Peyer's patch (tissue), 4 donors: ENCODE data around the gene NUDCD3. TPM values are rescaled to one million over a fixed set of nuclear protein-coding genes. Genes with fewer than 3 reads are reported as not detected.

Experiments used
- DNase-seq, 3 donors: peaks; one replicate each; pipeline ENCODE4 v3.0.0-alpha.2; 2017 to 2019
- H3K27ac ChIP-seq, 4 donors: fragments of 200-600 bp; sonication (generic); one replicate each; pipeline ENCODE4 v1.5.1; 2016 to 2019
- H3K27me3 ChIP-seq, 2 donors: fragments of 200-600 bp; sonication (generic); one replicate each; pipeline ENCODE4 v1.5.1; 2019
- H3K36me3 ChIP-seq, 3 donors: fragments of 200-600 bp; sonication (generic); one replicate each; pipeline ENCODE4 v1.5.1; 2016 to 2019
- H3K4me1 ChIP-seq, 4 donors: fragments of 200-600 bp; sonication (generic); one replicate each; pipeline ENCODE4 v1.5.1; 2016 to 2019
- H3K4me3 ChIP-seq, 4 donors: fragments of 200-600 bp; sonication (generic); 1 replicate in 3 of 4; 2 replicates in 1 of 4; pipeline ENCODE4 v1.5.1; 2016 to 2019; ENCODE audit warnings: mild to moderate bottlenecking in 1 of 4
- H3K9me3 ChIP-seq, 4 donors: fragments of 200-600 bp; sonication (generic); one replicate each; pipeline ENCODE4 v1.5.1; 2016 to 2019; ENCODE audit warnings: mild to moderate bottlenecking in 1 of 4
- CTCF ChIP-seq, 6 experiments: fragments of 450-650 bp in 4 of 6; fragments of 200-600 bp in 2 of 6; sonication (generic) in 1 of 6; IDR thresholded peaks; one replicate each; pipeline ENCODE4 v1.5.1; 2017 to 2019; ENCODE audit warnings: antibody characterized with exemption in 6 of 6, mild to moderate bottlenecking in 3 of 6, moderate library complexity in 1 of 6
- POLR2A ChIP-seq, 2 donors: fragments of 450-650 bp; IDR thresholded peaks; one replicate each; pipeline ENCODE4 v1.5.1; 2017; ENCODE audit warnings: antibody characterized with exemption in 2 of 2, mild to moderate bottlenecking in 2 of 2, moderate library complexity in 2 of 2
- total RNA-seq, 4 donors: library from RNA; depleted of rRNA; stranded (reverse); fragments of >200 nt; gene quantifications; one replicate each; pipeline ENCODE4 v1.1.0, GENCODE V29; 2016

Gene NUDCD3
- total RNA-seq, 4 donors from 2014 or later, result 32.9 to 61.9 (median 44.1) TPM

GRCh38 chr7:44537442-44537841, 47.0 kb upstream of the NUDCD3 start:
- Histone ChIP-seq H3K4me1 (peaks cover 0 to 4% (median 0%) of the 10 kb centered on the region in 4 donors), H3K27ac (no peak overlapping the region), H3K4me3 (no peak overlapping the region), H3K9me3 (no peaks in the 10 kb centered on the region), H3K36me3 (no peaks in the 10 kb centered on the region), H3K27me3 (no peaks in the 10 kb centered on the region)
- TF ChIP-seq POLR2A (IDR thresholded peaks at IDR 0.05), result no peak
- TF ChIP-seq CTCF (IDR thresholded peaks at IDR 0.05), result no peak
- no peak for DNase-seq

GRCh38 chr7:44536090-44536489, 45.6 kb upstream of the NUDCD3 start:
- peaks cover 0 to 4% (median 0%) of the 10 kb centered on the region in 4 donors for H3K4me1 ChIP-seq
- no peak for DNase-seq
- H3K4me3 ChIP-seq, result no peak overlapping the region
- no peaks in the 10 kb centered on the region for H3K36me3 ChIP-seq
- no peaks in the 10 kb centered on the region for H3K9me3 ChIP-seq
- H3K27me3 ChIP-seq, result no peaks in the 10 kb centered on the region
- no peak for TF ChIP-seq CTCF (IDR thresholded peaks at IDR 0.05)
- no peak for TF ChIP-seq POLR2A (IDR thresholded peaks at IDR 0.05)
- H3K27ac ChIP-seq, result no peak overlapping the region

- Histone ChIP-seq H3K9me3 (no peaks in the 10 kb centered on the region), H3K27me3 (no peaks in the 10 kb centered on the region), H3K36me3 (no peaks in the 10 kb centered on the region), H3K27ac (no peak overlapping the region), H3K4me3 (no peak overlapping the region), H3K4me1 (peaks cover 0 to 4% (median 0%) of the 10 kb centered on the region in 4 donors)
- DNase-seq, result no peak
- no peak for TF ChIP-seq POLR2A (IDR thresholded peaks at IDR 0.05)
- no peak for TF ChIP-seq CTCF (IDR thresholded peaks at IDR 0.05)
Observed at GRCh38 chr7:44535348-44536064, 45.0 kb upstream of the NUDCD3 start.

- Histone ChIP-seq H3K4me3 (no peak overlapping the region), H3K36me3 (no peaks in the 10 kb centered on the region), H3K27me3 (no peaks in the 10 kb centered on the region), H3K27ac (no peak overlapping the region), H3K9me3 (no peaks in the 10 kb centered on the region), H3K4me1 (peaks cover 0 to 4% (median 0%) of the 10 kb centered on the region in 4 donors)
- TF ChIP-seq POLR2A (IDR thresholded peaks at IDR 0.05) (no peak), CTCF (IDR thresholded peaks at IDR 0.05) (peak in 4 of 6 experiments; percentile 35 to 49 (median 40))
- DNase-seq, result peak in 2 of 3 donors; percentile 51 to 65
Observed at GRCh38 chr7:44534501-44534900, 44.0 kb upstream of the NUDCD3 start.

- TF ChIP-seq POLR2A (IDR thresholded peaks at IDR 0.05) (no peak), CTCF (IDR thresholded peaks at IDR 0.05) (no peak)
- Histone ChIP-seq H3K4me1 (peaks cover 0 to 4% (median 0%) of the 10 kb centered on the region in 4 donors), H3K4me3 (no peak overlapping the region), H3K9me3 (no peaks in the 10 kb centered on the region), H3K27me3 (no peaks in the 10 kb centered on the region), H3K36me3 (no peaks in the 10 kb centered on the region), H3K27ac (no peak overlapping the region)
- DNase-seq, result no peak
Observed at GRCh38 chr7:44534087-44534486, 43.6 kb upstream of the NUDCD3 start.
